ENCODE data around the gene RBFOX1.

Gene RBFOX1

GRCh38 chr16:7545251-7545650 lies 212.6 kb downstream of the RBFOX1 start:
- no peak for DNase-seq

- DNase-seq = no peak
Measured at GRCh38 chr16:7546948-7547347, 214.3 kb downstream of the RBFOX1 start.

GRCh38 chr16:7547736-7548135 lies 215.1 kb downstream of the RBFOX1 start:
- no peak for DNase-seq

GRCh38 chr16:7548796-7549318 lies 216.2 kb downstream of the RBFOX1 start:
- DNase-seq = no peak

- no peak for DNase-seq
Measured at GRCh38 chr16:7550096-7550495, 217.5 kb downstream of the RBFOX1 start.

- DNase-seq = no peak
Measured at GRCh38 chr16:7555459-7555858, 222.8 kb downstream of the RBFOX1 start.

GRCh38 chr16:7561908-7562405 lies 229.3 kb downstream of the RBFOX1 start:
- DNase-seq = no peak

- no peak for DNase-seq
Measured at GRCh38 chr16:7566360-7566759, 233.7 kb downstream of the RBFOX1 start.

GRCh38 chr16:7571366-7571765 lies 238.7 kb downstream of the RBFOX1 start:
- DNase-seq = no peak

- no peak for DNase-seq
Measured at GRCh38 chr16:7577588-7577987, 244.9 kb downstream of the RBFOX1 start.

- no peak for DNase-seq
Measured at GRCh38 chr16:7579454-7579853, 246.8 kb downstream of the RBFOX1 start.

- DNase-seq = no peak
Measured at GRCh38 chr16:7581175-7581574, 248.5 kb downstream of the RBFOX1 start.

- no peak for DNase-seq
Measured at GRCh38 chr16:7583396-7583795, 250.8 kb downstream of the RBFOX1 start.

GRCh38 chr16:7584561-7584960 lies 251.9 kb downstream of the RBFOX1 start:
- no peak for DNase-seq

GRCh38 chr16:7585705-7586104 lies 253.1 kb downstream of the RBFOX1 start:
- no peak for DNase-seq

GRCh38 chr16:7590934-7591333 lies 258.3 kb downstream of the RBFOX1 start:
- DNase-seq = no peak

GRCh38 chr16:7596308-7596707 lies 263.7 kb downstream of the RBFOX1 start:
- no peak for DNase-seq

- DNase-seq = no peak
Measured at GRCh38 chr16:7597677-7598076, 265.0 kb downstream of the RBFOX1 start.

- no peak for DNase-seq
Measured at GRCh38 chr16:7601100-7601499, 268.5 kb downstream of the RBFOX1 start.

GRCh38 chr16:7602291-7602950 lies 269.8 kb downstream of the RBFOX1 start:
- DNase-seq = no peak

- no peak for DNase-seq
Measured at GRCh38 chr16:7605812-7606211, 273.2 kb downstream of the RBFOX1 start.

GRCh38 chr16:7612671-7613070 lies 280.0 kb downstream of the RBFOX1 start:
- no peak for DNase-seq

GRCh38 chr16:7613518-7613917 lies 280.9 kb downstream of the RBFOX1 start:
- DNase-seq = no peak

- no peak for DNase-seq
Measured at GRCh38 chr16:7614021-7614795, 281.6 kb downstream of the RBFOX1 start.
